D341Med (cell line): ENCODE results near the gene RNASE13.
"Not testable (repeated sequence)": the region's sequence is repeated elsewhere in the genome, so short reads cannot be mapped to it uniquely, and the experiment has no call there.

ENCODE experiments used
- DNase-seq: peaks from one replicate; pipeline ENCODE4 v3.0.0; 2012; ENCODE audit warnings: low spot score

Gene RNASE13

GRCh38 chr14:21041676-21042433 is 7.2 kb upstream of the RNASE13 start, which contains the start of gene RNASE7:
RNASE7 (plus strand) TSS chr14:21042362; CDS start chr14:21042993, 631 bp downstream.
- DNase-seq, result no peak

- DNase-seq, result not testable (repeated sequence)
Measured at GRCh38 chr14:21040941-21041340, 6.3 kb upstream of the RNASE13 start.

GRCh38 chr14:21040370-21040925 is 5.8 kb upstream of the RNASE13 start:
- no peak for DNase-seq

- DNase-seq, result peak; percentile 64
Measured at GRCh38 chr14:21039585-21040369, 5.2 kb upstream of the RNASE13 start.

GRCh38 chr14:21038441-21039422 is 4.1 kb upstream of the RNASE13 start:
- DNase-seq, result no peak

- no peak for DNase-seq
Measured at GRCh38 chr14:21037156-21037555, 2.5 kb upstream of the RNASE13 start.

- no peak for DNase-seq
Measured at GRCh38 chr14:21036751-21037150, 2.1 kb upstream of the RNASE13 start.

GRCh38 chr14:21033133-21033698 is 1.4 kb downstream of the RNASE13 start:
- no peak for DNase-seq

GRCh38 chr14:21032326-21033132 is 2.1 kb downstream of the RNASE13 start:
- no peak for DNase-seq

- DNase-seq, result no peak
Measured at GRCh38 chr14:21030531-21030930, 4.1 kb downstream of the RNASE13 start.

GRCh38 chr14:21029917-21030316 is 4.7 kb downstream of the RNASE13 start, which contains the start of gene TPPP2:
TPPP2 (plus strand) TSS chr14:21030217; CDS start chr14:21030582, 365 bp downstream.
- no peak for DNase-seq

- peak; percentile 24 for DNase-seq
Measured at GRCh38 chr14:21026988-21027315, 7.7 kb downstream of the RNASE13 start.

GRCh38 chr14:21026274-21026987 is 8.2 kb downstream of the RNASE13 start:
- peak; percentile 27 for DNase-seq

- DNase-seq, result peak; percentile 51
Measured at GRCh38 chr14:21025371-21026273, 9.0 kb downstream of the RNASE13 start.

GRCh38 chr14:21024585-21025370 is 9.8 kb downstream of the RNASE13 start, which contains the start of gene NDRG2:
NDRG2 (minus strand) TSS chr14:21025061; CDS start chr14:21023315, 1,746 bp downstream.
- peak; percentile 82 for DNase-seq

- peak; percentile 18 for DNase-seq
Measured at GRCh38 chr14:21023817-21024584, 10.6 kb downstream of the RNASE13 start.

- peak; percentile 21 for DNase-seq
Measured at GRCh38 chr14:21023174-21023573, 11.4 kb downstream of the RNASE13 start.
